ENCODE measurements around the gene REL.

REL gene

DNA sequence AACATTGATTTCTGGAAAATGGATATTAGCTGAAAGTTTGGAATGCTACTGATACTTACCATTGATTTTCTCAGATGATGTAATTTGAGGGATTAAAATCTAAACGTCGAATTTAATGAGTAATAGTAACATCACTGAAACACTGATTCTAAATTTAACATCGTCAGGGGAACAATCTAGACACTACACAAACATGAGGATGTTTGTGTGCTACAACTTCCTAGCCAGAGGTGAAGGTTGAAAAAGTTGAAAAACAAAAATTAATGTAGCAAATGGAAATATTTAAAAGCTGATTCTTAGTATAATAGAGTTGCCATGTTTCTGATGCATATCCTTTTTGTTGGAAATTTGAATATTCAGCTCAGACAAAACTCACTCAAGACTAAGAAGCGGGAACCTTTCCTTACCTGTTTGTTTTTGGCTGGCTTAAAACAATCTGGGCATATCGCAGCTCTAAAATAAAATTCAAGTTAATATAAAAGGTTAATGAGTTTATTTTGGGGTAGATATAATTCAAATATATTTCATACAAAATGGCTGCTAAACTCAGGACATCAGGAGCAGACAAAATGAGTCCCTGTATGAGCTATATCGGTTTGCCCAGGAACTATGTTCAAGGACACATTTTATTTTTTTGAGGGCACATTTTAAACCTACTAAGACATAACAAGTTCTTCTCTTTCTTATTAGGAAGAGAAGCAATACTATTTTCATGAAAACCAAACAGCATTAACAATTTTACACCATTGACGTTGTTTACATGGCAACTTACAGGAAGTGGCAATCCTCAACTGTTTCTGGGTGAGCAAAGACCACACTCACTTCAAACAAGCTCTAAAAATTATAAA lies 83.5 kb downstream of the REL start:
- in situ Hi-C loops (cut with HindIII; ENCODE audit: low pct_ligation_motif_present, low sequenced_read_pairs): no loop called here
- TF ChIP-seq, protein P1, sequence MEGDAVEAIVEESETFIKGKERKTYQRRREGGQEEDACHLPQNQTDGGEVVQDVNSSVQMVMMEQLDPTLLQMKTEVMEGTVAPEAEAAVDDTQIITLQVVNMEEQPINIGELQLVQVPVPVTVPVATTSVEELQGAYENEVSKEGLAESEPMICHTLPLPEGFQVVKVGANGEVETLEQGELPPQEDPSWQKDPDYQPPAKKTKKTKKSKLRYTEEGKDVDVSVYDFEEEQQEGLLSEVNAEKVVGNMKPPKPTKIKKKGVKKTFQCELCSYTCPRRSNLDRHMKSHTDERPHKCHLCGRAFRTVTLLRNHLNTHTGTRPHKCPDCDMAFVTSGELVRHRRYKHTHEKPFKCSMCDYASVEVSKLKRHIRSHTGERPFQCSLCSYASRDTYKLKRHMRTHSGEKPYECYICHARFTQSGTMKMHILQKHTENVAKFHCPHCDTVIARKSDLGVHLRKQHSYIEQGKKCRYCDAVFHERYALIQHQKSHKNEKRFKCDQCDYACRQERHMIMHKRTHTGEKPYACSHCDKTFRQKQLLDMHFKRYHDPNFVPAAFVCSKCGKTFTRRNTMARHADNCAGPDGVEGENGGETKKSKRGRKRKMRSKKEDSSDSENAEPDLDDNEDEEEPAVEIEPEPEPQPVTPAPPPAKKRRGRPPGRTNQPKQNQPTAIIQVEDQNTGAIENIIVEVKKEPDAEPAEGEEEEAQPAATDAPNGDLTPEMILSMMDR (IDR thresholded peaks at IDR 0.05; ENCODE audit: low read depth, low read length, missing control alignments): no peak
- Histone ChIP-seq H3K4me3 (ENCODE audit: low read depth, low read length) (no peak overlapping the region), H3K27me3 (replicated peaks) (no peaks in the 10 kb centered on the region), H3K27ac (no peak overlapping the region), H3K36me3 (replicated peaks) (no peaks in the 10 kb centered on the region)
- no peak for DNase-seq

DNA sequence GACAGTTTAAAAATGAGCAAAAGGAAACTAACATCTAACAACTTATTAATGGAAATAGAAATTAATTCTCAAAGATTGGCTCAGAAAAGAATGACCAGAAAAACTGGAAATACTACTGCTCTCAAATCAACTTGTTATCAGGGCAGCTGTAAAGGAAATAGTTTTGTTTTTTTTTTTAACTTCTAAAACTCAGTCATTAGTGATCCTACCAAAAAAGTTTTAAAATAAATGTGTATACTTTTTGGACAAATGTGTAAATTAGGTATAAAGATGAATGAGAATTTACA lies 84.1 kb downstream of the REL start:
- H3K27me3 ChIP-seq (replicated peaks): no peaks in the 10 kb centered on the region
- H3K4me3 ChIP-seq (ENCODE audit: low read depth, low read length): no peak overlapping the region
- no peak overlapping the region for H3K27ac ChIP-seq
- H3K36me3 ChIP-seq (replicated peaks): no peaks in the 10 kb centered on the region
- DNase-seq: no peak
- in situ Hi-C loops (cut with HindIII; ENCODE audit: low pct_ligation_motif_present, low sequenced_read_pairs): no loop called here
- TF ChIP-seq, protein P1 (IDR thresholded peaks at IDR 0.05; ENCODE audit: low read depth, low read length, missing control alignments): no peak

DNA sequence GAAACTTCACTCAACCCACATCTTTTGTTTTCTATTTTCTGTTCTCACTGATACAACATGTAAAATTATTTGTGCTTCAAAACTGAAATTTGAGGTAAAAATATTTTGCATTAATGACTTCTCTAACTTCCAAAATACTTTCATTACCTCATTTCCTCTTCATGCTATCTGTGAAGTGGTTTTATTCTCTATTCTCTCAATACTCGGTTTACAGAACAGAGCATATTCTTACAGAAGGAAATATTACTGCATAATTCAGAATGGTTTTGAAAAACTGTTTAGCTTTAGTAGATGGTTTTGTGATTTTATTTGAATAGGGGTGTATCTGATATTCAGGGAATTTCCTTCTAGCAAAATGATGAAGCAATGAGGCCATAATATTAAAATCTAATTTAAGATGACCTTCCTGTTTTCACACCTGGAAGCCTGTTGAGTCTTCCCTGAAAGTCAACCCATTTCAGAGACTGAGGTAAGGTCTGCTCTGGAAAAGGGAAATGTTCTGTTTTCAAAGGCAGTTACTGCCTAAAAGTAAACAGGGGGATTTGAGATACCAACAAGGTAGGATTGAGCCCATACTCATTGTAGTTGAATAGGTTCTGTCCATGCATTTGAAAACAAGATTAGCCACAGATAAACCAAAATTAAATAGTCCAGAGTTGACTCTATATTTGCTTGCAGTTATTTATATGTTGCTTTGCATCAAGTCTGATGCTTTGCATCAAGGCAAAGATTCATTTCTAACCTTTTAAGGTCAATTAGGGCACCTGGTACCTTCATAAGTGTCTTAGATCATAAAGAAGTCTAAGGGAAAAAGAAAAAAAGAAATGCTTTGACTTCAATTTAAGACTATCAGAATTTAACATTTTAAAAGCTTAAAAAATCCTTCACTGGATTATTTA lies 85.4 kb downstream of the REL start:
- no peaks in the 10 kb centered on the region for H3K27me3 ChIP-seq (replicated peaks)
- no peak overlapping the region for H3K27ac ChIP-seq
- no peak overlapping the region for H3K4me3 ChIP-seq (ENCODE audit: low read depth, low read length)
- TF ChIP-seq, protein P1 (IDR thresholded peaks at IDR 0.05; ENCODE audit: low read depth, low read length, missing control alignments): no peak
- no peak for DNase-seq
- in situ Hi-C loops (cut with HindIII; ENCODE audit: low pct_ligation_motif_present, low sequenced_read_pairs): no loop called here
- H3K36me3 ChIP-seq (replicated peaks): no peaks in the 10 kb centered on the region

DNA sequence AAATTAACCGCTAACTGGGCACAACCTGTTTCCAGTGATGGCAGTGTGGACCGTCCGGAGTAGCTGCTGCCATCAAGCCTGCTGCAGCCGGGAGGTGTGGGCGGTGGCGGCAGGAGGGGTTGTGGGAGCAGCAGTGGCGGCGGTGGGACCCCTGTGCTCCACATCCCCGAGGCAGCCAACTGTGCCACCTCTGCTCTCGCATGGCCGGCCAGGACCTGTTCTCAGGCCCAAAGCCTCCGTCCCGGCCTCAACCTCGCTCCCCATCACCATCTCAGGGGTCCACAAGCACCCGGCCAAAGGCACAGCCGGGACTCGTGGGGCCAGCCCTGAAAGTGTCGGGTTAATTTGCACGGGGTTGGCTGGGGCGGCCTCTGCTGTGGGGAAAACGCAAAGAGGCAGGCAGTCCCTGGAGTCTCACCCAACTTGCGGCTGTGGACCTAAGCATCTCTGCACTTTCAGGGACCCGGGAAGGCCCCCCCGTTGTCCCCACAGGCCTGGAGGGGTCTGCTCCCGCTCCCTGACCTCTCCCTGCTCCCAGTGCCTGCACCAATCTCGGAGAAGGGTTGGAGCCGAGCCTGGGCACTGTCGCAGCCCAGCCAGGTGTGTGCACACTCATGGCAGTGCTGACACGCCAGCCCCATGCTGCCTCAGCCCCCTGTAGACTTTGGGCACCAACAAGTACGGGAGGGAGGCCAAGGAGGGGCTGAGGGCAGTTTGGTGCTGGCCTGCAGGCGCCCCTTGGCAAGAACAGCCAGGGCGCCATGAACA lies 91.7 kb downstream of the REL start:
- Histone ChIP-seq H3K27me3 (replicated peaks) (no peaks in the 10 kb centered on the region), H3K27ac (no peak overlapping the region), H3K36me3 (replicated peaks) (no peaks in the 10 kb centered on the region), H3K4me3 (ENCODE audit: low read depth, low read length) (no peak overlapping the region)
- in situ Hi-C loops (cut with HindIII; ENCODE audit: low pct_ligation_motif_present, low sequenced_read_pairs): no loop called here
- TF ChIP-seq, protein P1 (IDR thresholded peaks at IDR 0.05; ENCODE audit: low read depth, low read length, missing control alignments): no peak
- no peak for DNase-seq

DNA sequence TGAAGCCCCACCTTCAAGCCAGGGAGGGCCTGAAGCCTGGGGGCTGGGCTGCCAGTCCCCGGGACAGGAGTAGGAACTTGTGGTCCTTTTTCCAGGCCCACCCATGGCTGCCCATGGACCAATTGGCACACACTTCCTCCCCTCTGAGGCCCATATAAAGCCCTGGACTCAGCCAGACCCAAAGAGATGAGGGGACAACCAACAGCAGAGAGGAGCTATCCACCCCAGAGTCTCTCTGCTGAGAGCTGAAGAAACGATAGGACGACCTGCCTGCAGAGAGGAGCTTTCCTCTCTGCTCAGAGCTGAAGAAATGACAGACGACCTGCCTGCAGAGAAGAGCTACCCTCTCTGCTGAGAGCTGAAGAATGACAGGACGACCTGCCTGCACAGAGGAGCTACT lies 92.3 kb downstream of the REL start:
- Histone ChIP-seq H3K36me3 (replicated peaks) (no peaks in the 10 kb centered on the region), H3K27ac (no peak overlapping the region), H3K27me3 (replicated peaks) (no peaks in the 10 kb centered on the region), H3K4me3 (ENCODE audit: low read depth, low read length) (no peak overlapping the region)
- no peak for DNase-seq
- in situ Hi-C loops (cut with HindIII; ENCODE audit: low pct_ligation_motif_present, low sequenced_read_pairs): no loop called here
- TF ChIP-seq, protein P1 (IDR thresholded peaks at IDR 0.05; ENCODE audit: low read depth, low read length, missing control alignments): no peak

Measured in brain microvascular endothelial cell (primary cell).